Measurements from ENCODE around the gene ACBD6.

The ACBD6 gene

DNA sequence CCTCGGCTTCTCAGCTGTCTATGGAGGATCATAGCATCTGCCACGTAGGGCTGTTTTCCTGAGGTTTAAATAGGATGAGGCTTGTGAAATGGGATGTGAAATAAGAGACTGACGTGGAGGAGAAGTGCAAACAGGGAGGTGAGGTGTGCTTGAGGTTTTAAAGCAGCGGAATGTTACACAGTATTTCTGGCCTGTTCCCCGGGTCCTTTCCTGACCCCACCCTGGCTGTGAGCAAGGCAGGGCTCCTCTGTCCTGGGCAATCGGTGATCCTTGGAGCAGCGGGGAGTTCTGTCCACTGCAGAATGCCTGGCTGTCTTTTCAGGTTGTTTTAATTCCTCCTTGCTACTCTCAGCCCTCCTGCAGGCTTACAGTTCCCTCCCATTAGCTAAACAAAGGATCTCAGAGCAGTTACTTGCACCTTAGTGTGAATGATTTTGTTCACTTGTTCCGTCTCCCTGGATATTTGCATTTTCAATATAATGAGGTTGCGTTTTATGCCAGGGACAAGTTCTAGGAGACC, 233.8 kb downstream of the ACBD6 start:
- TF ChIP-seq, protein P1, sequence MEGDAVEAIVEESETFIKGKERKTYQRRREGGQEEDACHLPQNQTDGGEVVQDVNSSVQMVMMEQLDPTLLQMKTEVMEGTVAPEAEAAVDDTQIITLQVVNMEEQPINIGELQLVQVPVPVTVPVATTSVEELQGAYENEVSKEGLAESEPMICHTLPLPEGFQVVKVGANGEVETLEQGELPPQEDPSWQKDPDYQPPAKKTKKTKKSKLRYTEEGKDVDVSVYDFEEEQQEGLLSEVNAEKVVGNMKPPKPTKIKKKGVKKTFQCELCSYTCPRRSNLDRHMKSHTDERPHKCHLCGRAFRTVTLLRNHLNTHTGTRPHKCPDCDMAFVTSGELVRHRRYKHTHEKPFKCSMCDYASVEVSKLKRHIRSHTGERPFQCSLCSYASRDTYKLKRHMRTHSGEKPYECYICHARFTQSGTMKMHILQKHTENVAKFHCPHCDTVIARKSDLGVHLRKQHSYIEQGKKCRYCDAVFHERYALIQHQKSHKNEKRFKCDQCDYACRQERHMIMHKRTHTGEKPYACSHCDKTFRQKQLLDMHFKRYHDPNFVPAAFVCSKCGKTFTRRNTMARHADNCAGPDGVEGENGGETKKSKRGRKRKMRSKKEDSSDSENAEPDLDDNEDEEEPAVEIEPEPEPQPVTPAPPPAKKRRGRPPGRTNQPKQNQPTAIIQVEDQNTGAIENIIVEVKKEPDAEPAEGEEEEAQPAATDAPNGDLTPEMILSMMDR (IDR thresholded peaks at IDR 0.05), result no peak

DNA sequence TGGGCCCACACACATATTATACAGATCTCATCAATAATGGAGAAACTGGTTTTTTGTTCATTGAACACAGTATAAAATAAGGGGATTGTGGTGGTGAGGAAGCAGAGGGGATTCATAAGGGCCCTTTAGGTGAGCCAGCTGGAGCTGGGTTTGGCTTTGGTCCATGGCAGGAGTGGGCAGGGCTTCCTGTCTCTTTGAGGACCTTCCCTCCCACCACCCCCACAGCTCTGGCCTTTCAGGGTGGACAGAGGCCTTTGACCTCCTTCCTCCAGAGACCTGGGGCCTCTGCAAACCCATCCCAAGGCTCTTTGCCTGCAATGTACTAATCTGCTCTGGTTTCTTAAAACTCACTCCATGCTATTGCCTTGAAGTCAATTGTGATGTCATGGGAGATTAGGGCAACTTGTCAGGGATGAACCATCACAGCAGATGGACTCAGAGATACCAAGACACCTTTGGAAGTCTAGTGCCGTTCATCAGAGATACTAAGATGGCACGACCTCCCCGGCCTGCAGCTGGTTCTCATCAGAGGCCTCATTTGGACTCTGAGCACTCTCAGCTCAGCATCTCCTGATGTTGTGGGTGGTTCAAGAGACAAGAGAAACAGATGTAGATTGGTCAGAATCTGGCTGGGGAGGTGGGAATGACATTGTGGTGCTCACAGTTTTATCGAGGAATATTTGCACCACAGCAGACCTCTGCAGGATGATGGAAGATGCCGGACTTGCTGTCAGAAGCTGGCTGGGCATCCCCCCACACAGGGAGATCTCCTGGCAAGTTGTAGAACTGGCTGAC, 234.4 kb downstream of the ACBD6 start:
- TF ChIP-seq, protein P1 (IDR thresholded peaks at IDR 0.05), result no peak

DNA sequence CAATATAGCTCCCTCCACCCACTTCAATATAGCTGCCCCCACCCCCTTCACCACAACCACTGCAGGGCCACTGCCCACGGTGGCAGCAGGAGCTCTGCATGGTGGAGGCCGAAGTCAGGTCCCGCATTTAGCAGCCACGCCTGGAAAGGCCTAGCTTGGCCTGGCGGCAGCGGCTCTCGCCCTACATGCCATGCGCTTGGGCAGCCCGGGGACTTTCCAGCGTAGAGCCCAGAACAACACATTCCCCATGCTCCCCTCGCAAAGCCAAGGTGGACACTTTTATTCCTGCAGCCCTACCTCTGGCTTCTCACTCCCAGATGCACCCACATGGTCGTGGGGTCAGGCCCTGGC, 235.2 kb downstream of the ACBD6 start:
- TF ChIP-seq, protein P1 (IDR thresholded peaks at IDR 0.05), result no peak

DNA sequence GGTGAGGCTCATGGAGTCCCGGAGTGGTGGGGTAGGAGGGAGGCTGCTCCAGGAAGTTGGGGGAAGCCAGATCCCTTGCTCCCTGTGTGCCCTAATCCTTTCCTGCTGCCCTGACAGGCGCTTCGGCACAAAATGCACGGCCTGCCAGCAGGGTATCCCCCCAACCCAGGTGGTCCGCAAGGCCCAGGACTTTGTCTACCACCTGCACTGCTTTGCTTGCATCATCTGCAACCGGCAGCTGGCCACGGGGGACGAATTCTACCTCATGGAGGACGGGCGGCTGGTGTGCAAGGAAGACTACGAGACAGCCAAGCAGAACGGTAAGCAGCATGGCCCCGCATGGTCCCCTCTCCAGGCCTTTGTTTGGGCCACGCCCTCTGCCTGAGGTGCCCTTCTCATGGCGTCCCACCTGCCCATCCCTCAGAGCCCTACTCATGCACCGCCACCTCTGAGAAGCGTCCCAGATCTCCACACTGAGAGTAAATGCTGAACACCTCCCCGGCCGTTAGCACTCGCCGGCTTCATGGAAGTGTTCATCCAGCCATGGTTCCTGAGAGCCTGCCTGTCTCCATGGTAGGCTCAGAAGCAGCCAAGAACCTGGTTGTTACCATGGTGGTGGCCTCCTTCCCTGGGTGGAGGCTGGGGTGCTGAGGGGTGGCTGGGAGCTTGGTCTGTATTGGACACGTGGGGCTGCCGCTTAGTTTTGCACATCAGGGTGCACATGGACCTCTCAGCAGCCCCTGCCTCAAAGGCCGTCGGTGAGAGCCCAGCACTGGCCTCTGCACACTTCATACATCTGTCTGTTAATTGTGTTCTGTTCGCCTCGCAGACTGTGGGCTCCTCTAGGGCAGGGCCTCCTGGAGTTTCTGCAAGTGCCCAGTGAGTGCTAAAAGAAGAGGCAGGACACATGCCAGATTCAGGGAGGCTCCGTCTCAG, 235.8 kb downstream of the ACBD6 start:
- TF ChIP-seq, protein P1 (IDR thresholded peaks at IDR 0.05), result no peak

DNA sequence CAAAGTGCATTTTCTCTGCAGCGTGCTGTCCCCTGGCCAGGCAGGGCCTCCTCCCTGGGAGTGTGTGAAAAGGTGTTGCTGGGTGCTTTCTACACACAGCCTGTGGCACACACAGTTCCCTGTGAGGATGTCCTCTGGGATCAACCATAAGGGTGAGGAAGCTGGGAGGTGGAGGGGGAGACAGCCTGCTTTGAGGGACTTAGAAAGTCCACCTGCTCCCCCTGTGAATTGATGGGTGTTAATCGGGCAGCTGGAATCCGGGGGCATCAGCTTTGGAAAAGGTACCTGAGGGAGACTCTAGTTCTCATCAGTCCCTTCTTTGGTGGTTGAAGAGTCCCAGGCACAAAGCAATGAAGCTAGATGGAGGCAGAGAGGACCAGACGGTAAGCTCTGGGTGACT, 236.5 kb downstream of the ACBD6 start:
- TF ChIP-seq, protein P1 (IDR thresholded peaks at IDR 0.05), result no peak

DNA sequence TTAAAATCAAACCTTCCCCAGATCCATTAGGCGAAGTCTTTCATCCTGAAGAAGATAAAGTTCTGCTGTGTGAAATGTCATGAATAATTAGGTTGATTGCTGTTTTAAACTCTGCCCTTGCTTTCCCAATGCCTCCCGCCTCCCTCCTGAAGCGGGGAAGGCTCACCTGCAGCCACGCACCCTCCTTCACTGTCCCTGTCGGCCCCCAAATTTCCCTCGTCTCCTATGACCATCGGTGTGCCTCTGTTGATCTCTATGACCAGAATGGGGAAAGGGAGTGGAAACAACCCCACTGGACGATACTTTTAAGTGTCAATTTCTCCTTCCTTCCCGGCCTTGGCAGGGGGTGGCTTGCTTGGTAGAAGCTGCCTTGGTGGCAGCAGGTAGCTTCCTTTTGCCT, 237.2 kb downstream of the ACBD6 start:
- TF ChIP-seq, protein P1 (IDR thresholded peaks at IDR 0.05), result no peak

DNA sequence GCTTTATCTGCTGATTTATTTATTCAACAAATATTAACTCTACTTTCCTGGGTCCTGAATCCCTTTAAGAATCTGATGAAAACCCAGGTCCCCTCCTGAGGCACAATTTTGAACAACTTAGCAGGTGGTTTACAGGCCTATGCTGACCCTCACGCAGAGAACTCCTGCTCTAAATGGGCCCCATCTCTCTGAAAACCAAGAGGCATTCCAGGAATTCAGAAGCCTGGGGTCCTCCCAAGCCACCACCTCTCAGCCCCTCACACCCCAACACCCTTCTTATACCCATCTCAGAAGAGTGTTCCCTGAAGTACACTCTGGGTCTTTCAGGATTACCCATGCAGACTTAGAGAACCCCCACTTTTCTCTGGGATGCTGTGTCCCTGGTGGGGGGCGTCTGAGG, 237.8 kb downstream of the ACBD6 start:
- TF ChIP-seq, protein P1 (IDR thresholded peaks at IDR 0.05), result no peak
